IMR-90 (cell line): ENCODE measurements around the gene TNNC1. TPM values are rescaled to one million over a fixed set of nuclear protein-coding genes. Genes with fewer than 3 reads are reported as not detected.

ENCODE experiments used
- ATAC-seq: fragments of 200-7000 bp; cut with Tn5 transposase; 2 replicates; pipeline ENCODE4 v1.9.1; 2020; ENCODE audit warnings: low read depth, mild to moderate bottlenecking, moderate library complexity
- BruUV-seq: library from RNA; stranded (reverse); fragments of 400-500 nt; replicated peaks from 2 replicates; lab custom pipeline; 2021; lab: Mats Ljungman, UMichigan
- CTCF ChIA-PET: fragments of 300-600 bp; formaldehyde crosslinking; extraction: SDS; loops from one replicate; lab custom pipeline; 2021; ENCODE audit warnings: antibody characterized with exemption; lab: Yijun Ruan, JAX
- POLR2A ChIA-PET: fragments of 300-600 bp; sonication (Branson Sonifier 250); formaldehyde crosslinking; loops from one replicate; lab custom pipeline; 2022; ENCODE audit warnings: antibody characterized with exemption; ENCODE audit not compliant: unreplicated experiment; lab: Charles Lee
- DNase-seq: peaks from one replicate; pipeline ENCODE4 v3.0.0; 2013
- H2AFZ ChIP-seq: replicated peaks from 2 replicates; pipeline ENCODE3; 2013; ENCODE audit warnings: low read length, mild to moderate bottlenecking; ENCODE audit not compliant: poor library complexity
- H2AK5ac ChIP-seq: 2 replicates; pipeline ENCODE4 v1.6.1; 2013; ENCODE audit warnings: low read depth, low read length, inconsistent platforms
- H2AK9ac ChIP-seq: replicated peaks from 2 replicates; pipeline ENCODE3; 2013; ENCODE audit warnings: mild to moderate bottlenecking, low read depth, low read length, moderate library complexity; ENCODE audit not compliant: poor library complexity
- H2BK120ac ChIP-seq: 2 replicates; pipeline ENCODE4 v1.6.1; 2013; ENCODE audit warnings: low read depth, low read length, inconsistent platforms
- H2BK15ac ChIP-seq: 3 replicates; pipeline ENCODE4 v1.6.1; 2013; ENCODE audit warnings: low read depth, low read length, inconsistent platforms
- H2BK20ac ChIP-seq: 2 replicates; pipeline ENCODE4 v1.6.1; 2013; ENCODE audit warnings: low read depth, mild to moderate bottlenecking, inconsistent platforms, low read length, moderate library complexity
- H2BK5ac ChIP-seq: 2 replicates; pipeline ENCODE4 v1.6.1; 2013; ENCODE audit warnings: mild to moderate bottlenecking, low read depth, low read length, inconsistent platforms; ENCODE audit not compliant: poor library complexity, severe bottlenecking
- H3K14ac ChIP-seq: replicated peaks from 2 replicates; pipeline ENCODE4 v1.6.1; 2013; ENCODE audit warnings: low read depth, low read length, inconsistent platforms
- H3K18ac ChIP-seq: 2 replicates; pipeline ENCODE4 v1.6.1; 2013; ENCODE audit warnings: low read depth, low read length, control low read depth
- H3K23ac ChIP-seq: 2 replicates; pipeline ENCODE4 v1.6.1; 2013; ENCODE audit warnings: low read depth, low read length, inconsistent platforms
- H3K27ac ChIP-seq: 2 replicates; pipeline ENCODE4 v1.5.1; 2013; ENCODE audit warnings: mild to moderate bottlenecking, control low read depth, low read length; ENCODE audit not compliant: insufficient read depth
- H3K27me3 ChIP-seq: 2 replicates; pipeline ENCODE4 v1.6.1; 2013; ENCODE audit warnings: low read length; ENCODE audit not compliant: control insufficient read depth, insufficient read depth
- H3K36me3 ChIP-seq: 2 replicates; pipeline ENCODE4 v1.6.1; 2013; ENCODE audit warnings: low read length, mixed read lengths; ENCODE audit not compliant: control insufficient read depth, insufficient read depth
- H3K4ac ChIP-seq: 2 replicates; pipeline ENCODE4 v1.6.1; 2013; ENCODE audit warnings: low read depth, low read length, inconsistent platforms
- H3K4me1 ChIP-seq: 2 replicates; pipeline ENCODE4 v1.6.1; 2013; ENCODE audit warnings: low read length, mixed read lengths; ENCODE audit not compliant: control insufficient read depth, insufficient read depth
- H3K4me2 ChIP-seq: 2 replicates; pipeline ENCODE4 v1.6.1; 2013; ENCODE audit warnings: low read depth, mild to moderate bottlenecking, control low read depth, low read length, moderate library complexity
- H3K4me3 ChIP-seq: 2 replicates; pipeline ENCODE4 v1.5.1; 2013; ENCODE audit warnings: low read depth, mild to moderate bottlenecking, control low read depth, low read length, moderate library complexity; ENCODE audit not compliant: insufficient read depth
- H3K56ac ChIP-seq: 2 replicates; pipeline ENCODE4 v1.6.1; 2013; ENCODE audit warnings: low read length, inconsistent platforms; ENCODE audit not compliant: insufficient read depth; ENCODE audit errors: extremely low read depth
- H3K79me1 ChIP-seq, 2 experiments: 2 replicates each; pipeline ENCODE4 v1.6.1; 2013; ENCODE audit warnings: low read length in 2 of 2, inconsistent platforms in 1 of 2, low read depth in 1 of 2
- H3K9ac ChIP-seq: 2 replicates; pipeline ENCODE4 v1.6.1; 2013; ENCODE audit warnings: low read depth, low read length, control low read depth
- H3K9me1 ChIP-seq: 2 replicates; pipeline ENCODE4 v1.6.1; 2013; ENCODE audit warnings: low read length, inconsistent platforms; ENCODE audit not compliant: insufficient read depth
- H3K9me3 ChIP-seq: 2 replicates; pipeline ENCODE4 v1.6.1; 2013; ENCODE audit warnings: low read length; ENCODE audit not compliant: control insufficient read depth, insufficient read depth
- H4K20me1 ChIP-seq: 2 replicates; pipeline ENCODE4 v1.6.1; 2013; ENCODE audit warnings: low read length, inconsistent platforms; ENCODE audit not compliant: insufficient read depth
- H4K5ac ChIP-seq: 2 replicates; pipeline ENCODE4 v1.6.1; 2013; ENCODE audit warnings: mild to moderate bottlenecking, low read depth, low read length, control low read depth
- H4K8ac ChIP-seq, 2 experiments: 2 replicates each; pipeline ENCODE4 v1.6.1; 2013; ENCODE audit warnings: low read depth in 2 of 2, low read length in 2 of 2, control low read depth in 1 of 2, inconsistent platforms in 1 of 2
- H4K91ac ChIP-seq: 2 replicates; pipeline ENCODE4 v1.6.1; 2013; ENCODE audit warnings: low read depth, low read length, inconsistent platforms; ENCODE audit not compliant: insufficient read depth
- BHLHE40 ChIP-seq: fragments of 150-350 bp; IDR thresholded peaks from 2 replicates; pipeline ENCODE4 v1.6.1; 2016; ENCODE audit warnings: mild to moderate bottlenecking, low read depth, low read length
- CTCF ChIP-seq: conservative IDR thresholded peaks from 2 replicates; pipeline ENCODE4 v1.5.1; 2012; ENCODE audit warnings: mild to moderate bottlenecking, low read depth, low read length, improper control_type of control experiment
- ELK1 ChIP-seq: fragments of 150-350 bp; IDR thresholded peaks from 2 replicates; pipeline ENCODE4 v1.6.1; 2016; ENCODE audit warnings: low read depth, mild to moderate bottlenecking, low read length, moderate library complexity, borderline replicate concordance
- MAFK ChIP-seq: IDR thresholded peaks from 2 replicates; pipeline ENCODE4 v1.6.1; 2012; ENCODE audit warnings: low read depth, low read length, improper control_type of control experiment
- MAZ ChIP-seq: IDR thresholded peaks from 2 replicates; pipeline ENCODE4 v1.6.1; 2012; ENCODE audit warnings: low read depth, mild to moderate bottlenecking, low read length, improper control_type of control experiment, moderate library complexity, borderline replicate concordance
- MXI1 ChIP-seq: IDR thresholded peaks from 2 replicates; pipeline ENCODE4 v1.6.1; 2012; ENCODE audit warnings: low read depth, mild to moderate bottlenecking, low read length, moderate library complexity, borderline replicate concordance
- RCOR1 ChIP-seq: IDR thresholded peaks from 2 replicates; pipeline ENCODE4 v1.6.1; 2012; ENCODE audit warnings: mild to moderate bottlenecking, low read length, improper control_type of control experiment; ENCODE audit not compliant: insufficient replicate concordance
- RFX5 ChIP-seq: IDR thresholded peaks from 2 replicates; pipeline ENCODE4 v1.8.0; 2012; ENCODE audit warnings: low read depth, mild to moderate bottlenecking, low read length, moderate library complexity
- USF2 ChIP-seq: fragments of 150-350 bp; IDR thresholded peaks from 2 replicates; pipeline ENCODE4 v1.6.1; 2017; ENCODE audit warnings: mild to moderate bottlenecking, antibody characterized with exemption, low read length, low read depth
- WGBS, 2 experiments: methylation state at CpG; one replicate each; pipeline versions ENCODE4 v1.1.5 to v1.1.7; 2013; ENCODE audit warnings: missing lambda C conversion rate in 2 of 2; ENCODE audit not compliant: insufficient read length in 1 of 2; ENCODE audit errors: extremely low coverage in 2 of 2; 5-methylcytosine and 5-hydroxymethylcytosine counted together
- dilution Hi-C: fragments of 300-500 bp; cut with HindIII; formaldehyde crosslinking; loops from one replicate; pipeline ENCODE4 v1.14.3; 2018; ENCODE audit warnings: low sequenced_read_pairs; ENCODE audit not compliant: unreplicated experiment
- in situ Hi-C: fragments of 300-500 bp; cut with MboI; formaldehyde crosslinking; loops from 3 replicates; pipeline ENCODE4 v1.14.3; 2019; ENCODE audit warnings: low sequenced_read_pairs, inconsistent platforms, mixed read lengths
- intact Hi-C: fragments of 100-400 bp; cut with micrococcal nuclease; formaldehyde crosslinking; loops from 2 replicates; pipeline ENCODE4 v1.10.0; 2022
- polyA plus RNA-seq, 3 experiments: library from polyadenylated mRNA; depleted of rRNA; stranded (reverse); fragments of >200 nt; gene quantifications; 2 replicates each; pipeline ENCODE4 v1.2.3, GENCODE V29; 2012; ENCODE audit warnings: low replicate concordance in 1 of 3
- total RNA-seq: library from RNA; depleted of rRNA; stranded (reverse); fragments of >200 nt; gene quantifications from 2 replicates; pipeline ENCODE4 v1.2.3, GENCODE V29; 2012

TNNC1 gene
- total and polyA plus RNA-seq, 2 of the 4 experiments (the other 2 are of a cell fraction) = 1.3 to 4.6 TPM

- no peak for TF ChIP-seq MAZ
- TF ChIP-seq RCOR1 = no peak
Observed at GRCh38 chr3:52447512-52448355, 6.1 kb downstream of the TNNC1 start (continued).

GRCh38 chr3:52446631-52447511, 7.0 kb downstream of the TNNC1 start:
- H3K4ac ChIP-seq = no peak overlapping the region
- POLR2A ChIA-PET = no interaction called here
- no peak overlapping the region for H2BK5ac ChIP-seq
- no peak overlapping the region for H3K56ac ChIP-seq
- no peak overlapping the region for H2BK15ac ChIP-seq
- ATAC-seq (peak; percentile 80), DNase-seq (peak; percentile 42)
- CTCF ChIA-PET = interaction anchor here (0.7 to 3.2 kb wide), 6 partner anchors 14 to 216 kb away, joined by 3 to 13 read pairs (median 8); no protein-coding TSS in a partner anchor
- H3K9me1 ChIP-seq = no peaks in the 10 kb centered on the region
- H4K91ac ChIP-seq = no peak overlapping the region
- WGBS, 2 experiments = 21% methylated on average over 4 of the region's 13 CpGs; no CpG with 5 or more reads in 1 of the 2 experiments
- H3K9ac ChIP-seq = no peak overlapping the region
- H3K4me3 ChIP-seq = no peak overlapping the region
- H2AK9ac ChIP-seq = peak overlapping the region; percentile 2
- BruUV-seq = no TSS peak
- in situ Hi-C loops (no loop called here), dilution Hi-C loops (no loop called here), intact Hi-C loops (loop anchor here (1.0 to 5.0 kb wide), 4 partner anchors 19 to 225 kb away; no protein-coding TSS in a partner anchor)
- peak overlapping the region; percentile 3 for H2AFZ ChIP-seq
- H3K9me3 ChIP-seq = no peaks in the 10 kb centered on the region
- H3K4me1 ChIP-seq = no peaks in the 10 kb centered on the region; the same call in 1 of the 2 replicates
- H3K18ac ChIP-seq = no peak overlapping the region
- H4K20me1 ChIP-seq = no peaks in the 10 kb centered on the region; the same call in none of the 2 replicates
- no peak overlapping the region for H2BK120ac ChIP-seq
- no peak overlapping the region for H4K8ac ChIP-seq
- H3K27me3 ChIP-seq = no peaks in the 10 kb centered on the region
- H3K14ac ChIP-seq = no peak overlapping the region
- no peak overlapping the region for H3K23ac ChIP-seq
- H4K5ac ChIP-seq = no peak overlapping the region
- no peak overlapping the region for H2AK5ac ChIP-seq
- no peaks in the 10 kb centered on the region for H3K36me3 ChIP-seq
- no peak overlapping the region for H3K27ac ChIP-seq
- no peak overlapping the region for H2BK20ac ChIP-seq
- H3K4me2 ChIP-seq = no peak overlapping the region
- no peaks in the 10 kb centered on the region for H3K79me1 ChIP-seq
- 0 out of 2 replicates have a peak, but pooled peaks have one; percentile 46 for TF ChIP-seq MAFK
- TF ChIP-seq RFX5 = no peak
- TF ChIP-seq MXI1 = no peak
- TF ChIP-seq BHLHE40 = no peak
- TF ChIP-seq CTCF = peak; percentile 97
- TF ChIP-seq USF2 = no peak
- TF ChIP-seq ELK1 = no peak
